HuH-7 (cell line): ENCODE measurements around the gene AXIN1.
A peak's percentile ranks its signal among the peaks of the same experiment; 100 is the strongest.
"Not testable (repeated sequence)": the region's sequence is repeated elsewhere in the genome, so short reads cannot be mapped to it uniquely, and the experiment has no call there.

Experiments
- DNase-seq: peaks from one replicate; pipeline ENCODE4 v3.0.0; 2011; ENCODE audit warnings: low spot score

AXIN1 gene

DNA sequence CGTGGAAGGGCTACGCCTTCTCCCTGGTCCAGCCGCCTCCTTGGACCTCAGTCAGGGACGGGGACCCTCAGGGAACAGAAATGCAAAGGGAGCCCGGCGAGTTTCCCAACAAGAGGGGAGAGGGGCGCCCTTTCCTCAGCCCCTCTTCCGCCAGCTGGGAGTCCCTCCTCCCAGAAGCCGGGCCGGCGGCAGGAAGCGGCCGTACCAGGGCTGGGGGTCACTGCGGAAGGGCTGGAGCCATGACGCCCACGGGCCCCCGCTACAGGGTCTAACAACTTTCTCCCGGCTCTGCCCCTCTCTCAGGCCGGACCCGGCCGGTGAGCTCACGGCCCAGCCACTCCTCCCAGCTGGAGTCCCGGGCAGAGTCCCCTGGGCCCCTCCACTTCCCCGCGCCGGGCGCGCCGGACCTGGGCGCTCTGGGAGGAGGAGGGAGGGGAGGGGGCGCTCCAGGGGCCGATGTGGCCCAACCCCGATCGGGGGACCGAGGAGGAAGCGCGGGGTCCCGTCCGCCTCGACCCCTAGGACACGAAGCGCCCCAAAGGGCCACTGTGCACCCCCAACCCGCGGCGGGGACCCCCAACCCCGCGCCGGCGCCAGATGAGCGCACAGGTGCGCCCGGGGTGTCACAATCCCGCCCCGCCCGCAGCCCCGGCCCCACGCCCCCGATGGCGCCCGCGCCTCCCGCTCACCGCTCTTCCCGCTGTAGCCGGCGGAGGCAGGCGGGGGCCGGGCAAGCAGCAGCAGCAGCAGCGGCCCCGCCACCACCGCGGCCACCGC, 28.7 kb upstream of the AXIN1 start:
- no peak for DNase-seq

DNA sequence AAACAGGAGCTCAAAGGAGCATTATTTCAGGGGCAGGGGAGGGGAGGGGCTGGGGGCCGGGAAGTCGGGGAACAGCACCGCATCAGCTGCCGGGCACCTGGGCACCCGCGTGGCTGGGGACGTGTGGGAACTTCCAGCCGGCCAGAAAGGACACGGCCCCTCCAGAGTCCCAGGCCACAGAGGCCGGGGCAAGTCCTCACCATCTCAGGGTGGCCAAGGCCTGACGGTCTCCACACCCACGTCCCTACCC, 28.2 kb upstream of the AXIN1 start:
- no peak for DNase-seq

DNA sequence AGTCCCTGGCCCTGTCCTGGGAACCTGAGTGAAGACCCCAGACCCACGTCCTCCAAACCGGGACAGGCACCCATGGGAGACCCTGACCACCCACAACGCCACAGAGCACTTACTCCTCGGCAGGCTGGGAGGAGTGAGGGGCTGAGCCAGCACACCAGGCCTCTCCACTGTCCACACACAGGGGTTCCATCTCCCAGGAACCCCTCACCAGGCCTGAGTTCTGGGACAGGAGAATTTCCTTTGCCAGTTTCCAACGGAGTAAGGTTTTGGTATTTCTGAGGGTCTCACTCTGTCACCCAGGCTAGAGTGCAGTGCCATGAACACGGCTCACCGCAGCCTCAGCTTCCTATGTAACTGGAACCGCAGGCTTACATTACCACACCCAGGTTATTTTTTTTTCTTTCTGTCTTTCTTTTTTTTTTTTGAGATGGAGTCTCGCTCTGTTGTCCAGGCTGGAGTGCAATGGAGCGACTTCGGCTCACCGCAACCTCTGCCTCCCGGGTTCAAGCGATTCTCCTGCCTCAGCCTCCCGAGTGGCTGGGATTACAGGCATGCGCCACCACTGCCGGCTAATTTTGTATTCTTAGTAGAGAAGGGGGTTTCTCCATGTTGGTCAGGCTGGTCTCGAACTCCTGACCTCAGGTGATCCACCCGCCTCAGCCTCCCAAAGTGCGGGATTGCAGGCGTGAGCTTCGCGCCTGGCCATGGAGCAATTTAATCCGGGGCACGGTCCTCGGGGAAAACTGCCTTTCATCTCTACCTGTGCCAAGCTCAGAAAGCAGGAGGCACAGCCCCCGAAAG, 27.6 kb upstream of the AXIN1 start:
- no peak for DNase-seq

GRCh38 chr16:379183-379960, 26.8 kb upstream of the AXIN1 start:
- DNase-seq, result no peak

GRCh38 chr16:378821-379182, 26.3 kb upstream of the AXIN1 start:
- no peak for DNase-seq

DNA sequence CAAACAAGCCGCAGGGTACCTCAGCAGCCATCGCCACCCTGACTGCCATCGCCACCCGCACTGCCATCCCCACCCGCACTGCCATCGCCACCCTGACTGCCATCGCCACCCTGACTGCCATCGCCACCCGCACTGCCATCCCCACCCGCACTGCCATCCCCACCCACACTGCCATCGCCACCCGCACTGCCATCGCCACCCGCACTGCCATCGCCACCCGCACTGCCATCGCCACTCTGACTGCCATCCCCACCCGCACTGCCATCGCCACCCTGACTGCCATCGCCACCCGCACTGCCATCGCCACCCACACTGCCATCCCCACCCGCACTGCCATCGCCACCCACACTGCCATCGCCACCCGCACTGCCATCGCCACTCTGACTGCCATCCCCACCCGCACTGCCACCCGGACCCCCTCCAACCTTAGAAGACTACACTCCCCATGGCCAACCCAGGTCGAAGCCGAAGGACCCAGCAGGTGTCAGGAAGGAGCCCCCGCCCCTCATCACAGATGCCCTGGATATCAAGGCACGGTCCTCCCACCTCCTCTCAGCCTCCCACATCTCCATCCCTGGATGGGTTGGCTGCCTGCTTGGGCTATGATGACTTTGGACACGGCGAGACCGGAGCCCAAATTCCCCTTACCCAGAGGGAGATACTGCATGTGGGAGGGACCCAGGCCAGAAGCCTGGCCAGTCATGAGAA, 25.7 kb upstream of the AXIN1 start:
- not testable (repeated sequence) for DNase-seq

DNA sequence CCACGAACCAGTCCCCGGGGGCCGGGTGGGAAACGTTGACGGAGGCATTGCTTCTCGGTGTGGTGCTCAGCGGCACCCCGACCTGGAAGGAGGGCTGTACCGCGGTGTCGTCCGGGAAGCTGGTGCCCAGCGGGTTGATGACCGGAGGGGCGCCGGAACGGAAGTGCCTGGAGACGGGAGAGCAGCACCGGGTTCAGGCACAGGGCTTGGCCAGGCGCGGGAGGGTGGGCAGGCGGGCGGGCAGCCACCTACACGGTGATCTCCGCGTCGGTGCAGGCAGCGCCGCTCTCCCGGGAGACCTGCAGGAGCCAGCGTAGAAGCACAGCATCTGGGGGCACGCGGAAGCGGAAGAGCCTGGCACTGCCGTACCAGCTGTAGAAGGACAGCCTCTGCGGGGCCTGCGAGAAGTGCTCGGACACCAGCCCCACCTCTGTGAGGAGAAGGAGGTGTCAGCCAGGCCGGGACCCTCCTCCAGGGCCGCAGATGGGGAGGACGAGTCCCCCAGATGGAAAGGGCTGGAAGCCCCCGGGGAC, 25.0 kb upstream of the AXIN1 start:
- DNase-seq, result no peak

DNA sequence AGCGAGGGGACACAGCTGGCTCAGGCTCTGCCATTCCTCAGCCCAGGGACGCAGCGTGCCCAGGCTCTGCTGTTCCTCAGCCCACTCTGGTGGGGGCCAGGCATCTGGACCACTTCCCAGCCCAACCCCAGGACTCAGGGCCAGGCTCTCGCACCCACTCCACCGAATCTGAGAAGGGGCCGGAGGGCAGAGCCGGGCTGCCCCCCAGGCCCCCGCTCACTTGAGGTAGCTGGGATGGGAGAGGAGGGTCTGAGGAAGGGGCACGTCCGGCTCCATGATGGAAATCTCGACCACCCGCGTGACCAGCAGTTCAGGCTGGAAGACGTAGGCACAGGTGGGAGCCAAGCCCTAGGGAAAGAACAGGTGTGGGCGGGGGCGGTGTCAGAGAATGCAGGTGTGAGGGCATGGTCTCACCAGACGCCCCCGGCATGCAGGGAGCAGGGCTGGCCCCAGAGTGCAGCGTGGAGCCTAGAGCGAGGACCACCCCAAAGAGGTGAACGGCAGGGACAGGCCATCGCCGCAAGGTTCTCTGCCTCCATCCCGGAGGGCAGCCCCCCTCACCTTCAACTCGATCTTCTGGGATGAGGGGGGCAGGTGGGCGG, 24.4 kb upstream of the AXIN1 start:
- no peak for DNase-seq

DNA sequence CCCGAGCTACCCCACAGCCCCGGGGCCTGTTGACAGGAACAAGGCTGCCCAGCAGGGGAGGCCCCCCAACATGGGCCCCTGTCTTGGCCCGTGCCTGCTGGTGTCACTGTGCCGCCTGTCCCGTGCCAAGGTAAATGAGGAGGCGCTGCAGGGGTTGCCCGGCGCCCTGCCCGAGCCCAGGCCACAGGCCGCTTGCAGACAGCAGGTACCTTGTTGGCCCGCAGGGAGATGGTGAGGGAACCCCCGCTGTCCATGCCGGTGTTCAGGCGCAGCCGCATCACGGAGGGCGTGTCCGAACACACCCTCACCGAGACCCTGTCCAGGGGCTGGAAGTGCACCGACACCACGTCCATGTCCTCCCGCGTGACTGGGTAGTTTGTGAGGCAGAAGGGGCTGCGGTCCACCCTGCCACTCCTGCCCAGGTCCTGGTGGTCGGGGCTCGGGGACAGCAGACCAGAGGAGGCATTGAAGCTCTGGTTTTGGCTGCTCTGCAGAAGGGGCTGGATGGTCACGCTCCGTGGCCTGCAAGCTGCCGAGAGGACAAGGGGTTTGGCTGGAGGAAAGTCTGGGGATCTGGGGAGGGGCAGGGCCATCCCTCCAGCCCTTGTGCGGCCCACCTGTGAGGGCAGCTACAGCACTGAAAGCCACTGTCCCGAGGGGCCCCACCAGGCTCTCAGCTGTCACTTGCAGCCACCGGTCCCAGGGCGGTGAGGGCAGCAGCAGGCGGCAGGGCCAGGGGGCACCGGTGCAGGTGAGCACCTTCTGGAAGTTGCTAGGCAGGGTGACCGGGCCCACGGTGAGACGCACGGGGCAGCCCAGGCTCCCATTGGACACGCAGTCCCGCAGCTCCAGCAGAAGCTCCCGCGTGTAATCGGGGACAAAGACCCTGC, 23.6 kb upstream of the AXIN1 start:
- no peak for DNase-seq

- no peak for DNase-seq
These were observed 22.7 kb upstream of the AXIN1 start for GRCh38 chr16:375212-375611.

DNA sequence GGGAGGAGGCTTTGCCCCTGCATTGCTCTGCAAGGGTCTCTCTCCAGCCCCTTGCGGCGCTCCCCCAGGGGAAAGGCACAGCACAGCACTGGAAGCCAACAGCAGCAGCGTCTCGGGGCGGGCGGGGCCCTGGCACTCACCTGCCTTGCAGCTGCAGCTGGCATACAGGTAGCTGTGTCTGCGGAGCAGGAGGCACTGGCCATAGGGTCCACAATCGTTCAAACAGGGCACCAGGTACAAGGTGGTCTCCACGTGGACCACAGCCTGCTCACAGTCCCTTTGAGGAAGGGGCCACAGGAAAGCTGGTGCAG, 22.0 kb upstream of the AXIN1 start:
- DNase-seq, result no peak

DNA sequence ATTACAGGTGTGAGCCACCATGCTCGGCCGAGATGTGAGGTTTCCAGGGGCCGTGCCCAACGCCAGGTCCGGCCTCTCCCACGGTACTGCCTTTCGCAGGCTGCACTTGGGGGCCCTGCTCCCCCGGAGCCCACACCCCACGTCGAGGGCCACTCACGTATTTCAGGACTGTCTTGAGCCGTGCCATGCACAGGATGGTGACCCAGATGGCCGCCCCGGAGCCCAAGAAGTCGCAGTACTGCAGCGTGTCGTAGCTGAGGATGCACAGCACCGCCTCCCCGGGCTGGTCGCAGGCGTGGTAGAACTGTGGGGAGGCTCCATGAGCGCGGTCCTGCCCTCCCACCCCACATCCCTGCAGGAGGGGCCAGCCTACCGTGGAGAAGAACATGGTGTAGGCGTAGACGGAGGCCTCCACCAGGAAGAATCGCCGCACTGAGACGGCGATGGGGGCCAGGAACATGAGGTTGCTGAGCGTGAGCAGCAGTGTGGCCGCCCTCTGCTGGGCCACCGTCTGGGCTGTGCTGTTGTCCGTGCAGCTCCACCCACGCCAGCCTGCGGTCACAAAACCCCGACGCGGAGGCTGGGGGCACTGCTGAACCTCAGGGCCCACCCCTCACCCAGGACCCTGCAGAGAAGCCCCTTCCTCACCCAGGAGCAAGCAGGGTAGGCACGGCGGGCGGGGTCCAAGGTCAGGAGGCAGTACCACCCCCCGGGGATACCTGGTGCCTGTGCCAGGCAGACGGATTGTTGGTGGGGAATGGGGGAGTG, 21.5 kb upstream of the AXIN1 start:
- DNase-seq, result no peak

GRCh38 chr16:373020-373598, 20.6 kb upstream of the AXIN1 start:
- DNase-seq, result no peak

DNA sequence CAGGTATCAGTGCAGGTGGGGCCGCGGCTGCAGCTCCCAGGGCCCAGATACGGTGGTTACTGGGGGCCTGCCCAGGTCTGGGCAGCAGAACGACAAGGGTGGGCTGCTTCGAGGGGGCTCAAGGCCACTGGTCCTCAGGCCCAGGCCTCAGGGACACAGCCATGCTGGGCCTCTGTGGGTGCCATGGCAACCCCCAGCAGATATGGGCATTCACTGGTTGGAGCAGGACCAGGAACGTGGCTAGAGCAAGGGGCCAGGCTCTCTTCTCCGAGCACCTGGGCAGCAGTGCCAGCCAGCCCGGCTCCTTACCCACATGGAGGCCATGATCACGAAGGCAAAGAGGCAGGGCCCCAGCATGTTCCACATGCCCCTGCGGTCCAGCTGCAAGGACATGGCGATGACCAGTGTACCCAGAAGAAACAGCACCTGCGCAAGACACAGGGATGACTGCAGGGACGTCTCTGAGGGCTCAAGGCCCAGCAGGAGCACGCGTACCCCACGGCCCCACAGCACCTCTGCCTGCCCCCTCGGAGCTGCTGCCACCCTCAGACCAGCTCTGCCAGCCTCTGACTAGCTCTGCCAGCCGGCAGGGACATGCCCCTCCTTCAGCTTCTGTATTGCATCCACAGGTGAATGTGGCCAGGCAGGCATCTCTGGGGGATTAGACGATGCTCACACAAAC, 19.9 kb upstream of the AXIN1 start:
- no peak for DNase-seq

- no peak for DNase-seq
These were observed 19.2 kb upstream of the AXIN1 start for GRCh38 chr16:371515-372301.

GRCh38 chr16:370979-371514, 18.5 kb upstream of the AXIN1 start:
- no peak for DNase-seq

- peak; percentile 94 for DNase-seq
These were observed 17.9 kb upstream of the AXIN1 start, which contains the start of gene MRPL28 for GRCh38 chr16:370443-370842. TSS of gene MRPL28 (minus strand) at chr16:370538. CDS start at chr16:370218, 320 bp downstream.

DNA sequence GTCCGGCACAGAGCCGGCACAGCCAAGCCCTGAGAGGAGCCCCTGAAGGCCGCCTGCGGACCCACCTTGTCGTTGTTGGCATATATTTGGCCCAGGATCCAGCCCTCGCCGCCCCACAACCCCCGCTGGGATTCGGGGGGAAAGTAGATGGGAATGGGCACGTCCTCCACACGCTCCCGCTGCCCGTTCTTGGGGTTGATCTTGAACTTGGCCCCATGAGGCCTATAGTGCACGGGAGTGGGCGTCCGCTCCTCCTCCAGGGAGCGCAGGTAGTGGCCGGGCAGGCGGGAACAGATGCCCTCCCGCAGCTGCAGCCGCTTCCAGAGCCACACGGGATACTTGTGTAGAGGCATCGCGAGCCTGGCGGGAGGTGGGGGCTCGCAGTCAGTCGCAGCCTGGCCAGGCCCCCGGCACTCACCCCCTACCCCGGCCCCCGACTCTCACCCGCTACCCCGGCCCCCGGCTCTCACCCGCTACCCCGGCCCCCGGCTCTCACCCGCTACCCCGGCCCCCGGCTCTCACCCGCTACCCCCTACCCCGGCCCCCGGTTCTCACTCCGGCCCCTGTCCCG, 17.4 kb upstream of the AXIN1 start:
- DNase-seq, result no peak
